Fibroblast of lung (primary cell): ENCODE data around the gene DDX51.

ENCODE experiments used
- CTCF ChIP-seq, 2 donors: IDR thresholded peaks in 1 of 2; conservative IDR thresholded peaks in 1 of 2; 1 replicate in 1 of 2; 2 replicates in 1 of 2; pipeline ENCODE4 v1.5.1; 2011 to 2012; ENCODE audit warnings: low read length in 2 of 2, control low read depth in 1 of 2, inconsistent platforms in 1 of 2, low read depth in 1 of 2, mild to moderate bottlenecking in 1 of 2
- EZH2 ChIP-seq: IDR thresholded peaks from 2 replicates; pipeline ENCODE4 v1.5.1; 2012; ENCODE audit warnings: low read length, control low read depth, mild to moderate bottlenecking; ENCODE audit errors: missing control alignments

- TF ChIP-seq CTCF (conservative IDR thresholded peaks at IDR 0.05 in 1 of 2, IDR thresholded peaks at IDR 0.05 in 1 of 2; ENCODE audit: low read depth in 1 of 2, low read length in 2 of 2) (no peak), EZH2 (no peak)
These were observed 21.5 kb upstream of the DDX51 start for GRCh38 chr12:132165584-132165983.
